ENCODE results near the gene BLOC1S5. TPM values are rescaled to one million over a fixed set of nuclear protein-coding genes. Genes with fewer than 3 reads are reported as not detected.

BLOC1S5 gene
- total and polyA plus RNA-seq, 2 of the 13 experiments (the other 11 are each of a cell fraction or from before 2014, with no cell fraction given), result 10.5 to 41.5 TPM

DNA sequence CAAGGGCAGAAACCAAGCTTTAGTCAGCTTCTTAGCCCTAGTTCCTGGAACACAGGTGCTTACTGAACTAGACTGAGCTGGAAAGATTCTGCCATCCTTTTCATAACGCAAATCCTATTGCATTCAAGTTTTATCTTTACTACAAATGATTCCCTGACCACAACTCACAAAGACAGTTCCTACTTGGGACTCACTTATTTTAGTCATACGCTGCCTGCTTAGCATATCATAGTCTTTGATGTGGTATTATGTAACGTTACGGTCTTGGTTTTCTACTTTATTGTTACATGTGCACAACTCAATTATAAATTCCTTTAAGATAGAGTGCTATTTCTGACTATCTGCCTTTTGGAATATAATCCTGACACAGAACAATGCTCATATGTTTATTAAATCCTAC is 59.1 kb downstream of the BLOC1S5 start:
- peaks cover 6% of the 10 kb centered on the region for H3K4me1 ChIP-seq (ENCODE audit: insufficient read depth, low read length)
- in situ Hi-C loops (cut with HindIII; ENCODE audit: extremely low pct_ligation_motif_present, low pct_unique_long_range_greater_than_20kb), result loop anchor here (5.0 kb wide), 1 partner anchor 278 kb away; the partner anchor contains the start of gene BMP6
- no peaks in the 10 kb centered on the region for H3K27me3 ChIP-seq (ENCODE audit: control insufficient read depth in 1 of 2, insufficient read depth in 2 of 2, low read length in 2 of 2)
- DNase-seq (ENCODE audit: low spot score) (no peak), FAIRE-seq (no peak), ATAC-seq (no peak)
- no peak overlapping the region for H3K4me3 ChIP-seq (replicated peaks in 1 of 3; ENCODE audit: insufficient read depth in 1 of 3, low read depth in 2 of 3, low read length in 3 of 3)
- intact Hi-C loops (cut with micrococcal nuclease; ENCODE audit: unreplicated experiment), result no loop called here
- 88% methylated on average over 4 of the region's 4 CpGs for WGBS (ENCODE audit: low lambda C conversion rate)
- no peaks in the 10 kb centered on the region for H3K9me3 ChIP-seq (ENCODE audit: low read length)
- H2AFZ ChIP-seq (ENCODE audit: low read length), result no peak overlapping the region
- no peak overlapping the region for H3K9ac ChIP-seq (ENCODE audit: insufficient read depth, low read depth, low read length)
- no peak overlapping the region for H3K4me2 ChIP-seq (ENCODE audit: low read depth, low read length)
- ChIA-PET CTCF (ENCODE audit: low intra/inter-chr PET ratio, low total read pairs) (no interaction called here), POLR2A (no interaction called here)
- no peak overlapping the region for H3K27ac ChIP-seq (ENCODE audit: extremely low read length, insufficient read depth, low read length)
- H3K36me3 ChIP-seq (replicated peaks in 1 of 2; ENCODE audit: control insufficient read depth in 1 of 2, insufficient read depth in 2 of 2, low read length in 2 of 2), result no peaks in the 10 kb centered on the region; a peak in 1 of 5 replicates
- H3K79me2 ChIP-seq (ENCODE audit: insufficient read depth, low read length), result no peaks in the 10 kb centered on the region
- H4K20me1 ChIP-seq (ENCODE audit: insufficient read depth, low read length), result no peaks in the 10 kb centered on the region
- no TSS peak for BruUV-seq (replicated peaks)
- TF ChIP-seq REXO4 (CRISPR knock-in tag; IDR thresholded peaks at IDR 0.05; ENCODE audit: borderline replicate concordance) (no peak), ATM (IDR thresholded peaks at IDR 0.05; ENCODE audit: borderline replicate concordance) (no peak), FOXA3 (CRISPR knock-in tag; IDR thresholded peaks at IDR 0.05) (no peak), ZNF747 (CRISPR knock-in tag; IDR thresholded peaks at IDR 0.05; ENCODE audit: borderline replicate concordance) (no peak), ZNF253 (CRISPR knock-in tag; IDR thresholded peaks at IDR 0.05; ENCODE audit: borderline replicate concordance) (no peak), DMAP1 (CRISPR knock-in tag; IDR thresholded peaks at IDR 0.05) (no peak), NFE2 (CRISPR knock-in tag; IDR thresholded peaks at IDR 0.05) (no peak), ZNF292 (CRISPR knock-in tag; IDR thresholded peaks at IDR 0.05; ENCODE audit: borderline replicate concordance, low read depth) (no peak), ELF1 (CRISPR knock-in tag; IDR thresholded peaks at IDR 0.05) (no peak), MIXL1 (CRISPR knock-in tag; IDR thresholded peaks at IDR 0.05) (no peak)
- TF ChIP-seq, protein P1, sequence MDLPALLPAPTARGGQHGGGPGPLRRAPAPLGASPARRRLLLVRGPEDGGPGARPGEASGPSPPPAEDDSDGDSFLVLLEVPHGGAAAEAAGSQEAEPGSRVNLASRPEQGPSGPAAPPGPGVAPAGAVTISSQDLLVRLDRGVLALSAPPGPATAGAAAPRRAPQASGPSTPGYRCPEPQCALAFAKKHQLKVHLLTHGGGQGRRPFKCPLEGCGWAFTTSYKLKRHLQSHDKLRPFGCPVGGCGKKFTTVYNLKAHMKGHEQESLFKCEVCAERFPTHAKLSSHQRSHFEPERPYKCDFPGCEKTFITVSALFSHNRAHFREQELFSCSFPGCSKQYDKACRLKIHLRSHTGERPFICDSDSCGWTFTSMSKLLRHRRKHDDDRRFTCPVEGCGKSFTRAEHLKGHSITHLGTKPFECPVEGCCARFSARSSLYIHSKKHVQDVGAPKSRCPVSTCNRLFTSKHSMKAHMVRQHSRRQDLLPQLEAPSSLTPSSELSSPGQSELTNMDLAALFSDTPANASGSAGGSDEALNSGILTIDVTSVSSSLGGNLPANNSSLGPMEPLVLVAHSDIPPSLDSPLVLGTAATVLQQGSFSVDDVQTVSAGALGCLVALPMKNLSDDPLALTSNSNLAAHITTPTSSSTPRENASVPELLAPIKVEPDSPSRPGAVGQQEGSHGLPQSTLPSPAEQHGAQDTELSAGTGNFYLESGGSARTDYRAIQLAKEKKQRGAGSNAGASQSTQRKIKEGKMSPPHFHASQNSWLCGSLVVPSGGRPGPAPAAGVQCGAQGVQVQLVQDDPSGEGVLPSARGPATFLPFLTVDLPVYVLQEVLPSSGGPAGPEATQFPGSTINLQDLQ (CRISPR knock-in tag; IDR thresholded peaks at IDR 0.05), result no peak
- TF ChIP-seq, protein P2, sequence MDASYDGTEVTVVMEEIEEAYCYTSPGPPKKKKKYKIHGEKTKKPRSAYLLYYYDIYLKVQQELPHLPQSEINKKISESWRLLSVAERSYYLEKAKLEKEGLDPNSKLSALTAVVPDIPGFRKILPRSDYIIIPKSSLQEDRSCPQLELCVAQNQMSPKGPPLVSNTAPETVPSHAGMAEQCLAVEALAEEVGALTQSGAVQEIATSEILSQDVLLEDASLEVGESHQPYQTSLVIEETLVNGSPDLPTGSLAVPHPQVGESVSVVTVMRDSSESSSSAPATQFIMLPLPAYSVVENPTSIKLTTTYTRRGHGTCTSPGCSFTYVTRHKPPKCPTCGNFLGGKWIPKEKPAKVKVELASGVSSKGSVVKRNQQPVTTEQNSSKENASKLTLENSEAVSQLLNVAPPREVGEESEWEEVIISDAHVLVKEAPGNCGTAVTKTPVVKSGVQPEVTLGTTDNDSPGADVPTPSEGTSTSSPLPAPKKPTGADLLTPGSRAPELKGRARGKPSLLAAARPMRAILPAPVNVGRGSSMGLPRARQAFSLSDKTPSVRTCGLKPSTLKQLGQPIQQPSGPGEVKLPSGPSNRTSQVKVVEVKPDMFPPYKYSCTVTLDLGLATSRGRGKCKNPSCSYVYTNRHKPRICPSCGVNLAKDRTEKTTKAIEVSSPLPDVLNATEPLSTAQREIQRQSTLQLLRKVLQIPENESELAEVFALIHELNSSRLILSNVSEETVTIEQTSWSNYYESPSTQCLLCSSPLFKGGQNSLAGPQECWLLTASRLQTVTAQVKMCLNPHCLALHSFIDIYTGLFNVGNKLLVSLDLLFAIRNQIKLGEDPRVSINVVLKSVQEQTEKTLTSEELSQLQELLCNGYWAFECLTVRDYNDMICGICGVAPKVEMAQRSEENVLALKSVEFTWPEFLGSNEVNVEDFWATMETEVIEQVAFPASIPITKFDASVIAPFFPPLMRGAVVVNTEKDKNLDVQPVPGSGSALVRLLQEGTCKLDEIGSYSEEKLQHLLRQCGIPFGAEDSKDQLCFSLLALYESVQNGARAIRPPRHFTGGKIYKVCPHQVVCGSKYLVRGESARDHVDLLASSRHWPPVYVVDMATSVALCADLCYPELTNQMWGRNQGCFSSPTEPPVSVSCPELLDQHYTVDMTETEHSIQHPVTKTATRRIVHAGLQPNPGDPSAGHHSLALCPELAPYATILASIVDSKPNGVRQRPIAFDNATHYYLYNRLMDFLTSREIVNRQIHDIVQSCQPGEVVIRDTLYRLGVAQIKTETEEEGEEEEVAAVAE (CRISPR knock-in tag; IDR thresholded peaks at IDR 0.05; ENCODE audit: borderline replicate concordance), result no peak
- TF ChIP-seq, protein P3, sequence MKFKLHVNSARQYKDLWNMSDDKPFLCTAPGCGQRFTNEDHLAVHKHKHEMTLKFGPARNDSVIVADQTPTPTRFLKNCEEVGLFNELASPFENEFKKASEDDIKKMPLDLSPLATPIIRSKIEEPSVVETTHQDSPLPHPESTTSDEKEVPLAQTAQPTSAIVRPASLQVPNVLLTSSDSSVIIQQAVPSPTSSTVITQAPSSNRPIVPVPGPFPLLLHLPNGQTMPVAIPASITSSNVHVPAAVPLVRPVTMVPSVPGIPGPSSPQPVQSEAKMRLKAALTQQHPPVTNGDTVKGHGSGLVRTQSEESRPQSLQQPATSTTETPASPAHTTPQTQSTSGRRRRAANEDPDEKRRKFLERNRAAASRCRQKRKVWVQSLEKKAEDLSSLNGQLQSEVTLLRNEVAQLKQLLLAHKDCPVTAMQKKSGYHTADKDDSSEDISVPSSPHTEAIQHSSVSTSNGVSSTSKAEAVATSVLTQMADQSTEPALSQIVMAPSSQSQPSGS (CRISPR knock-in tag; IDR thresholded peaks at IDR 0.05), result no peak
- TF ChIP-seq, protein P4, sequence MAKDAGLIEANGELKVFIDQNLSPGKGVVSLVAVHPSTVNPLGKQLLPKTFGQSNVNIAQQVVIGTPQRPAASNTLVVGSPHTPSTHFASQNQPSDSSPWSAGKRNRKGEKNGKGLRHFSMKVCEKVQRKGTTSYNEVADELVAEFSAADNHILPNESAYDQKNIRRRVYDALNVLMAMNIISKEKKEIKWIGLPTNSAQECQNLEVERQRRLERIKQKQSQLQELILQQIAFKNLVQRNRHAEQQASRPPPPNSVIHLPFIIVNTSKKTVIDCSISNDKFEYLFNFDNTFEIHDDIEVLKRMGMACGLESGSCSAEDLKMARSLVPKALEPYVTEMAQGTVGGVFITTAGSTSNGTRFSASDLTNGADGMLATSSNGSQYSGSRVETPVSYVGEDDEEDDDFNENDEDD (CRISPR knock-in tag; IDR thresholded peaks at IDR 0.05; ENCODE audit: borderline replicate concordance), result no peak
- TF ChIP-seq, protein P5, sequence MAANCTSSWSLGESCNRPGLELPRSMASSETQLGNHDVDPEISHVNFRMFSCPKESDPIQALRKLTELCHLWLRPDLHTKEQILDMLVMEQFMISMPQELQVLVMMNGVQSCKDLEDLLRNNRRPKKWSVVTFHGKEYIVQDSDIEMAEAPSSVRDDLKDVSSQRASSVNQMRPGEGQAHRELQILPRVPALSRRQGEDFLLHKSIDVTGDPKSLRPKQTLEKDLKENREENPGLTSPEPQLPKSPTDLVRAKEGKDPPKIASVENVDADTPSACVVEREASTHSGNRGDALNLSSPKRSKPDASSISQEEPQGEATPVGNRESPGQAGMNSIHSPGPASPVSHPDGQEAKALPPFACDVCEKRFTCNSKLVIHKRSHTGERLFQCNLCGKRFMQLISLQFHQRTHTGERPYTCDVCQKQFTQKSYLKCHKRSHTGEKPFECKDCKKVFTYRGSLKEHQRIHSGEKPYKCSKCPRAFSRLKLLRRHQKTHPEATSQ (CRISPR knock-in tag; IDR thresholded peaks at IDR 0.05; ENCODE audit: borderline replicate concordance), result no peak
